ENCODE results near the gene NADK2. TPM values are rescaled to one million over a fixed set of nuclear protein-coding genes. Genes with fewer than 3 reads are reported as not detected.

The NADK2 gene
- polyA plus RNA-seq, 1 of the 3 experiments (the other 2 are of a cell fraction) = 7.6 TPM

GRCh38 chr5:36145311-36145710 lies 96.4 kb downstream of the NADK2 start:
- Histone ChIP-seq H3K9me2 (no peaks in the 10 kb centered on the region), H3K4me1 (ENCODE audit: control insufficient read depth in 1 of 2, insufficient read depth in 2 of 2, low read depth in 1 of 2, low read length in 1 of 2) (peaks cover 1 to 17% of the 10 kb centered on the region in 2 experiments; a peak in 2 of 4 replicates), H3F3A (replicated peaks; ENCODE audit: insufficient read depth) (peaks cover 16% of the 10 kb centered on the region), H3K4me2 (no peak overlapping the region), H3K27ac (ENCODE audit: low read depth in 2 of 2, low read length in 1 of 2) (no peak overlapping the region), H3K9me3 (no peaks in the 10 kb centered on the region), H3K79me2 (ENCODE audit: insufficient read depth) (peaks cover 9% of the 10 kb centered on the region), H3K4me3 (ENCODE audit: low read depth in 2 of 2, low read length in 1 of 2) (no peak overlapping the region), H3K9ac (no peak overlapping the region), H3K27me3 (ENCODE audit: insufficient read depth) (no peaks in the 10 kb centered on the region), H2AFZ (ENCODE audit: low read depth) (no peak overlapping the region), H3K36me3 (replicated peaks in 1 of 2; ENCODE audit: control insufficient read depth in 1 of 2, insufficient read depth in 2 of 2, low read length in 1 of 2) (peaks cover 16 to 21% of the 10 kb centered on the region in 2 experiments), H4K20me1 (ENCODE audit: insufficient read depth) (no peaks in the 10 kb centered on the region)
- no peak for TF ChIP-seq ZBTB33 (IDR thresholded peaks at IDR 0.05; ENCODE audit: borderline replicate concordance, low read depth)
- TF ChIP-seq SMC3 (IDR thresholded peaks at IDR 0.05; ENCODE audit: low read depth, low read length) = no peak
- no peak for TF ChIP-seq TEAD4 (IDR thresholded peaks at IDR 0.05; ENCODE audit: borderline replicate concordance, insufficient read depth)
- no peak for TF ChIP-seq NFIC (IDR thresholded peaks at IDR 0.05; ENCODE audit: borderline replicate concordance)
- no peak for TF ChIP-seq GATA2 (CRISPR knock-in tag; IDR thresholded peaks at IDR 0.05)
- TF ChIP-seq YY1 (IDR thresholded peaks at IDR 0.05; ENCODE audit: low read depth) = no peak
- ChIA-PET CTCF (no interaction called here), POLR2A (no interaction called here)
- DNase-seq = no peak
- WGBS (ENCODE audit: low lambda C conversion rate) = 95% methylated on average over 4 of the region's 4 CpGs

Small RNAs within 50 kb of the gene (small RNA-seq; reads per million reads assigned to genes)
- gene MIR580 (0.75 to 55.4 (median 18.5) reads per million in 7 experiments), gene RNU6-1305P (0 to 0.52 (median 0) reads per million in 7 experiments)

Other genes with a start within 250 kb of the NADK2 start
- 0.05 TPM in 1 of 2 replicates, not detected in the other for gene UGT3A2, start 175.0 kb downstream of the NADK2 start, polyA plus RNA-seq (2012; rRNA removed)
- gene LMBRD2, start 90.0 kb downstream of the NADK2 start, polyA plus RNA-seq (2012; rRNA removed) = 1.6 and 2.2 TPM in 2 replicates
- 12.4 and 14.8 TPM in 2 replicates for gene SKP2, start 89.8 kb downstream of the NADK2 start, polyA plus RNA-seq (2012; rRNA removed)
- not detected in 2 replicates for gene RANBP3L, start 60.0 kb upstream of the NADK2 start, polyA plus RNA-seq (2012; rRNA removed)